GM13977 (cell line): ENCODE results near the gene MIGA2.

Source experiments
- DNase-seq: peaks from one replicate; pipeline ENCODE4 v3.0.0; 2012; ENCODE audit warnings: low spot score
- CTCF ChIP-seq: IDR thresholded peaks from 2 replicates; pipeline ENCODE4 v1.5.1; 2012; ENCODE audit warnings: mild to moderate bottlenecking, control low read depth; ENCODE audit not compliant: insufficient read depth; ENCODE audit errors: extremely low read depth, missing control alignments
- in situ Hi-C: fragments of 300-500 bp; cut with MboI; formaldehyde crosslinking; loops from one replicate; pipeline ENCODE4 v1.12.0; 2022; ENCODE audit warnings: low sequenced_read_pairs, low pct_unique_long_range_greater_than_20kb, mixed read lengths, inconsistent platforms; ENCODE audit not compliant: unreplicated experiment

The MIGA2 gene

GRCh38 chr9:129078691-129079503, 42.5 kb downstream of the MIGA2 start:
- in situ Hi-C loops, result no loop called here
- no peak for DNase-seq
- TF ChIP-seq CTCF, result no peak

- no peak for DNase-seq
- in situ Hi-C loops, result no loop called here
- TF ChIP-seq CTCF, result no peak
These were observed 43.4 kb downstream of the MIGA2 start for GRCh38 chr9:129079829-129080228.

GRCh38 chr9:129080298-129080600, 43.8 kb downstream of the MIGA2 start:
- TF ChIP-seq CTCF, result no peak
- DNase-seq, result no peak
- in situ Hi-C loops, result no loop called here

- in situ Hi-C loops, result no loop called here
- DNase-seq, result peak; percentile 100
- no peak for TF ChIP-seq CTCF
These were observed 44.4 kb downstream of the MIGA2 start, which contains the start of gene DOLPP1 for GRCh38 chr9:129080601-129081387. Gene DOLPP1 (plus strand): TSS chr9:129081111. CDS start chr9:129081132, 21 bp downstream.

- no peak for TF ChIP-seq CTCF
- in situ Hi-C loops, result no loop called here
- peak; percentile 97 for DNase-seq
These were observed 45.0 kb downstream of the MIGA2 start for GRCh38 chr9:129081388-129081904.

- no peak for DNase-seq
- in situ Hi-C loops, result no loop called here
- no peak for TF ChIP-seq CTCF
These were observed 47.7 kb downstream of the MIGA2 start for GRCh38 chr9:129084087-129084486.
